Ovary (tissue), 3 donors: ENCODE results near the gene CCDC12.

ENCODE experiments used
- EP300 ChIP-seq: sonication (generic); formaldehyde crosslinking; IDR thresholded peaks from one replicate; pipeline ENCODE4 v1.6.1; 2017; ENCODE audit warnings: antibody characterized with exemption
- POLR2A ChIP-seq: fragments of 450-650 bp; IDR thresholded peaks from one replicate; pipeline ENCODE4 v1.6.1; 2017; ENCODE audit warnings: antibody characterized with exemption, mild to moderate bottlenecking, moderate library complexity
- TF ChIP-seq, protein P1 (sequence below), 3 donors: fragments of 450-650 bp in 2 of 3; fragments of 200-600 bp in 1 of 3; IDR thresholded peaks; one replicate each; pipeline versions ENCODE4 v1.5.1 to v1.8.0; 2016 to 2022; ENCODE audit warnings: antibody characterized with exemption in 3 of 3, mild to moderate bottlenecking in 1 of 3
- donor health status: DM: no; HTN: no; CAD: no.

DNA sequence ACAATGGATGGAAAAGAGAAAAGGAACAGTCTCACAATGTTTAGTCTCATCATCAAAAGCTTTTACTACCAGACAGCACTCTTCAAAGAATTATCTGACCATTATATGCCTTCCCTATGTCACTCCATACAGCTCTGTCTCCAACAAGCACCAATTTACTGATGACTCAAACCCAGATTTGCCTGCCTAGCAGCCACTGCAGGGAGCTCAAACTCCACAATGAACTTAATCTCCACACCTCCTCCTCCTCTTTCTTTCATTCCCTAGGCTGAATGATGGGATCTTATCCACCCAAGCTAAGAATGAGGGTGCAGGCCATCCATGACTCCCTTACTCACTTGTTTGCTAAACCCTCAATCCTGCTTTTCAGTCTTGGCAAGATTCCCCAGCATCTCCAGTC lies 48.4 kb upstream of the CCDC12 start:
- TF ChIP-seq, protein P1, sequence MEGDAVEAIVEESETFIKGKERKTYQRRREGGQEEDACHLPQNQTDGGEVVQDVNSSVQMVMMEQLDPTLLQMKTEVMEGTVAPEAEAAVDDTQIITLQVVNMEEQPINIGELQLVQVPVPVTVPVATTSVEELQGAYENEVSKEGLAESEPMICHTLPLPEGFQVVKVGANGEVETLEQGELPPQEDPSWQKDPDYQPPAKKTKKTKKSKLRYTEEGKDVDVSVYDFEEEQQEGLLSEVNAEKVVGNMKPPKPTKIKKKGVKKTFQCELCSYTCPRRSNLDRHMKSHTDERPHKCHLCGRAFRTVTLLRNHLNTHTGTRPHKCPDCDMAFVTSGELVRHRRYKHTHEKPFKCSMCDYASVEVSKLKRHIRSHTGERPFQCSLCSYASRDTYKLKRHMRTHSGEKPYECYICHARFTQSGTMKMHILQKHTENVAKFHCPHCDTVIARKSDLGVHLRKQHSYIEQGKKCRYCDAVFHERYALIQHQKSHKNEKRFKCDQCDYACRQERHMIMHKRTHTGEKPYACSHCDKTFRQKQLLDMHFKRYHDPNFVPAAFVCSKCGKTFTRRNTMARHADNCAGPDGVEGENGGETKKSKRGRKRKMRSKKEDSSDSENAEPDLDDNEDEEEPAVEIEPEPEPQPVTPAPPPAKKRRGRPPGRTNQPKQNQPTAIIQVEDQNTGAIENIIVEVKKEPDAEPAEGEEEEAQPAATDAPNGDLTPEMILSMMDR (IDR thresholded peaks at IDR 0.05): no peak
- TF ChIP-seq POLR2A: no peak
- TF ChIP-seq EP300: no peak
